Measurements from ENCODE around the gene GLMP.

The GLMP gene

GRCh38 chr1:156268336-156268735, 27.1 kb downstream of the GLMP start:
- Histone ChIP-seq H3K79me2 (ENCODE audit: low read length) (no peaks in the 10 kb centered on the region), H3K9ac (ENCODE audit: low read length) (no peak overlapping the region), H3K27me3 (ENCODE audit: low read depth, low read length) (no peaks in the 10 kb centered on the region), H3K4me3 (ENCODE audit: low read length) (no peak overlapping the region), H3K4me2 (ENCODE audit: low read length) (no peak overlapping the region), H3K4me1 (ENCODE audit: low read length) (no peaks in the 10 kb centered on the region), H4K20me1 (ENCODE audit: insufficient read depth, low read length) (no peaks in the 10 kb centered on the region), H2AFZ (ENCODE audit: low read depth, low read length) (no peak overlapping the region), H3K27ac (ENCODE audit: low read length) (no peak overlapping the region), H3K9me3 (ENCODE audit: insufficient read depth, low read length) (no peaks in the 10 kb centered on the region), H3K36me3 (replicated peaks; ENCODE audit: low read depth, low read length) (peaks cover 65% of the 10 kb centered on the region)
- TF ChIP-seq CTCF (IDR thresholded peaks at IDR 0.05; ENCODE audit: low read depth, low read length) (no peak), EZH2phosphoT487 (IDR thresholded peaks at IDR 0.05; ENCODE audit: low read depth) (no peak)

- H3K9ac ChIP-seq (ENCODE audit: low read length): no peak overlapping the region
- no peak overlapping the region for H3K4me2 ChIP-seq (ENCODE audit: low read length)
- TF ChIP-seq EZH2phosphoT487 (IDR thresholded peaks at IDR 0.05; ENCODE audit: low read depth): no peak
- no peak for TF ChIP-seq CTCF (IDR thresholded peaks at IDR 0.05; ENCODE audit: low read depth, low read length)
- no peak overlapping the region for H3K4me3 ChIP-seq (ENCODE audit: low read length)
- H4K20me1 ChIP-seq (ENCODE audit: insufficient read depth, low read length): no peaks in the 10 kb centered on the region
- no peak overlapping the region for H3K27ac ChIP-seq (ENCODE audit: low read length)
- H3K4me1 ChIP-seq (ENCODE audit: low read length): no peaks in the 10 kb centered on the region
- peaks cover 63% of the 10 kb centered on the region for H3K36me3 ChIP-seq (replicated peaks; ENCODE audit: low read depth, low read length)
- H3K9me3 ChIP-seq (ENCODE audit: insufficient read depth, low read length): no peaks in the 10 kb centered on the region
- no peak overlapping the region for H2AFZ ChIP-seq (ENCODE audit: low read depth, low read length)
- H3K27me3 ChIP-seq (ENCODE audit: low read depth, low read length): no peaks in the 10 kb centered on the region
- H3K79me2 ChIP-seq (ENCODE audit: low read length): no peaks in the 10 kb centered on the region
Measured at GRCh38 chr1:156266051-156266450, 29.4 kb downstream of the GLMP start.

- H3K79me2 ChIP-seq (ENCODE audit: low read length): no peaks in the 10 kb centered on the region
- no peaks in the 10 kb centered on the region for H3K27me3 ChIP-seq (ENCODE audit: low read depth, low read length)
- no peak overlapping the region for H3K27ac ChIP-seq (ENCODE audit: low read length)
- no peak overlapping the region for H3K4me3 ChIP-seq (ENCODE audit: low read length)
- H3K9me3 ChIP-seq (ENCODE audit: insufficient read depth, low read length): no peaks in the 10 kb centered on the region
- no peak overlapping the region for H2AFZ ChIP-seq (ENCODE audit: low read depth, low read length)
- TF ChIP-seq EZH2phosphoT487 (IDR thresholded peaks at IDR 0.05; ENCODE audit: low read depth): no peak
- no peak for TF ChIP-seq CTCF (IDR thresholded peaks at IDR 0.05; ENCODE audit: low read depth, low read length)
- no peaks in the 10 kb centered on the region for H4K20me1 ChIP-seq (ENCODE audit: insufficient read depth, low read length)
- peaks cover 78% of the 10 kb centered on the region for H3K36me3 ChIP-seq (replicated peaks; ENCODE audit: low read depth, low read length)
- no peaks in the 10 kb centered on the region for H3K4me1 ChIP-seq (ENCODE audit: low read length)
- H3K4me2 ChIP-seq (ENCODE audit: low read length): no peak overlapping the region
- no peak overlapping the region for H3K9ac ChIP-seq (ENCODE audit: low read length)
Measured at GRCh38 chr1:156263288-156263655, 32.2 kb downstream of the GLMP start.

GRCh38 chr1:156262461-156263287, 32.8 kb downstream of the GLMP start:
- no peaks in the 10 kb centered on the region for H3K79me2 ChIP-seq (ENCODE audit: low read length)
- H3K9me3 ChIP-seq (ENCODE audit: insufficient read depth, low read length): no peaks in the 10 kb centered on the region
- no peak overlapping the region for H3K4me3 ChIP-seq (ENCODE audit: low read length)
- H3K27me3 ChIP-seq (ENCODE audit: low read depth, low read length): no peaks in the 10 kb centered on the region
- H4K20me1 ChIP-seq (ENCODE audit: insufficient read depth, low read length): no peaks in the 10 kb centered on the region
- peaks cover 78% of the 10 kb centered on the region for H3K36me3 ChIP-seq (replicated peaks; ENCODE audit: low read depth, low read length)
- H3K4me1 ChIP-seq (ENCODE audit: low read length): no peaks in the 10 kb centered on the region
- H3K27ac ChIP-seq (ENCODE audit: low read length): no peak overlapping the region
- H3K9ac ChIP-seq (ENCODE audit: low read length): no peak overlapping the region
- no peak overlapping the region for H2AFZ ChIP-seq (ENCODE audit: low read depth, low read length)
- TF ChIP-seq CTCF (IDR thresholded peaks at IDR 0.05; ENCODE audit: low read depth, low read length): no peak
- no peak for TF ChIP-seq EZH2phosphoT487 (IDR thresholded peaks at IDR 0.05; ENCODE audit: low read depth)
- H3K4me2 ChIP-seq (ENCODE audit: low read length): no peak overlapping the region

All from OCI-LY3 (cell line).